ENCODE data around the gene RGR. TPM values are rescaled to one million over a fixed set of nuclear protein-coding genes. Genes with fewer than 3 reads are reported as not detected.

RGR gene
- total RNA-seq, 1 donor, result not detected

DNA sequence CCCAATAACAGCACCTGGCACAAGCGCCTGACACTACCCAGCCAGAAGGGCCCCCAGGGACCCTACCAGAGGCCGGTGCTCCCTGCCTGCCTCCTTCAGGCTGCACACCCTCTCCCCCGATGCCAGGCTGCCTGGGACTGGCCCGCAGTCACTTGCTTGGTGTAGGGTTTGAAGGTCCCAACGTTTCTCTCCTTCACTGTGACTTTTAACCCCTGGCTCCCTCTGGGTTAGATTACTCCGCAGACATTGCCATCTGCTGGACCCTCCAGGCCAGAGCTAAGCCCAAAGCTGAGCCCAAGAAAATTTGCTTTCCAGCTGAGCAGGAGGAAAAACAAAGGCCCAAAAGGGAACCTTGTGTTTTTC, 43.6 kb upstream of the RGR start:
- H3K4me3 ChIP-seq (ENCODE audit: low read depth, low read length), result no peak overlapping the region
- DNase-seq (ENCODE audit: low read depth), result no peak
- TF ChIP-seq, protein P1, sequence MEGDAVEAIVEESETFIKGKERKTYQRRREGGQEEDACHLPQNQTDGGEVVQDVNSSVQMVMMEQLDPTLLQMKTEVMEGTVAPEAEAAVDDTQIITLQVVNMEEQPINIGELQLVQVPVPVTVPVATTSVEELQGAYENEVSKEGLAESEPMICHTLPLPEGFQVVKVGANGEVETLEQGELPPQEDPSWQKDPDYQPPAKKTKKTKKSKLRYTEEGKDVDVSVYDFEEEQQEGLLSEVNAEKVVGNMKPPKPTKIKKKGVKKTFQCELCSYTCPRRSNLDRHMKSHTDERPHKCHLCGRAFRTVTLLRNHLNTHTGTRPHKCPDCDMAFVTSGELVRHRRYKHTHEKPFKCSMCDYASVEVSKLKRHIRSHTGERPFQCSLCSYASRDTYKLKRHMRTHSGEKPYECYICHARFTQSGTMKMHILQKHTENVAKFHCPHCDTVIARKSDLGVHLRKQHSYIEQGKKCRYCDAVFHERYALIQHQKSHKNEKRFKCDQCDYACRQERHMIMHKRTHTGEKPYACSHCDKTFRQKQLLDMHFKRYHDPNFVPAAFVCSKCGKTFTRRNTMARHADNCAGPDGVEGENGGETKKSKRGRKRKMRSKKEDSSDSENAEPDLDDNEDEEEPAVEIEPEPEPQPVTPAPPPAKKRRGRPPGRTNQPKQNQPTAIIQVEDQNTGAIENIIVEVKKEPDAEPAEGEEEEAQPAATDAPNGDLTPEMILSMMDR (IDR thresholded peaks at IDR 0.05; ENCODE audit: insufficient read depth, low read depth, low read length), result no peak

DNA sequence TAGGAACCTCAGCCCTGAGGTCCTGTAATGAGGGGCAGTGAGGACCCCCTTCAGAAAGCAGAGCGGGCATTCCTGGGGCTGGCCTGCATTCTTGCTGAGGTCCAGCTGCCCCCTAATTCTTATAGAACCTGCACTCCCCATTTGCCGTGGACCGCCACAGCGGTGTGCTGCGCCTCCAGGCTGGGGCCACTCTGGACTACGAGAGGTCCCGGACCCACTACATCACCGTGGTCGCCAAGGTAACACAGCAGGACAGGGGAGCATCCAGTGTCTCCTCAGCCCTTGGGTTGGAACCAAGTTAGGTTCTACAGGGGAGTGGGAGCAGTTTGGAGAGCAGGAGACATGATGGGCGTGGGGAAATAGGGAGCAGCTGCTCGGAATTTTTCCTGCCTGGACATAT, 43.2 kb upstream of the RGR start:
- H3K4me3 ChIP-seq (ENCODE audit: low read depth, low read length), result no peak overlapping the region
- TF ChIP-seq, protein P1 (IDR thresholded peaks at IDR 0.05; ENCODE audit: insufficient read depth, low read depth, low read length), result no peak
- no peak for DNase-seq (ENCODE audit: low read depth)

DNA sequence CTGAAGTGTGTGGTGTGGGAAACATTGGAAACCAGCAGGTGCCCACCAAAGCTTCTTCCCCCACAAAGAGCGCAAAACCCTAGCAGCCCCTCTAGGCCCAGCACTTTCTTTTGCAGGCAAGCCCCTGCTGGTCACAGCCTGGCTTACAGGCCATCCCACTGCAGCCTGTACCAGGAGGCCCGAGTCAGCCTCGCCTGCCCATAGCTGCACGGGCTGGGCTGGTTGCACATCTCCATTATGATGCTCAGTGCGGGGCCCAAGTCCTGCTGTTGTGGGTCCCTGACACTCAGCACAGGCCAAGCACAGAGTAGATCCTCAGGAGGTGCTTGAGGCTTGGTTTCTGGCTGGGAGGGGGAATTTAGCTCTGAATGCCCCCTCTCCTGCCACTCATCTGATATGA, 42.5 kb upstream of the RGR start:
- H3K4me3 ChIP-seq (ENCODE audit: low read depth, low read length), result no peak overlapping the region
- no peak for DNase-seq (ENCODE audit: low read depth)
- TF ChIP-seq, protein P1 (IDR thresholded peaks at IDR 0.05; ENCODE audit: insufficient read depth, low read depth, low read length), result no peak

DNA sequence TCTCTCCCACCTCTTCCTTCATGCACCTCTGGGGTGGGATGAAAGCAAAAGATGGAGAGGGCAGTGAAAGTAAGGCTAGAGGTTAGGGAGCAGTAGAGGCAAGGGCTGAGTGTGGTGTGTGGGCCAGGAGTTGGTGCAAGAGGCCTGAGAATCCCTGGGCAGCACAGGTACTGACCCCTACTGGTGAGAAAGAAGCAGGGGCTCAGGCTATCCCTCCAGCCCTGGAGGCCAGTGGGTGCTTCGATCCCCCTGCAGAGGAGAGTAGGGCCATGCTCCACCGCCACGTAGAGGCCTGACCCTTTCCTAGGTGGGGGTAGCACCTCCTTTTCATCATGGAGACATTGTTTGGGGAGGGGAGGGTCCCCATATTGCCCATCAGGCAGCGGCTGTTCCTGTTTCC, 40.7 kb upstream of the RGR start:
- no peak overlapping the region for H3K4me3 ChIP-seq (ENCODE audit: low read depth, low read length)
- no peak for DNase-seq (ENCODE audit: low read depth)
- TF ChIP-seq, protein P1 (IDR thresholded peaks at IDR 0.05; ENCODE audit: insufficient read depth, low read depth, low read length), result peak; percentile 32

DNA sequence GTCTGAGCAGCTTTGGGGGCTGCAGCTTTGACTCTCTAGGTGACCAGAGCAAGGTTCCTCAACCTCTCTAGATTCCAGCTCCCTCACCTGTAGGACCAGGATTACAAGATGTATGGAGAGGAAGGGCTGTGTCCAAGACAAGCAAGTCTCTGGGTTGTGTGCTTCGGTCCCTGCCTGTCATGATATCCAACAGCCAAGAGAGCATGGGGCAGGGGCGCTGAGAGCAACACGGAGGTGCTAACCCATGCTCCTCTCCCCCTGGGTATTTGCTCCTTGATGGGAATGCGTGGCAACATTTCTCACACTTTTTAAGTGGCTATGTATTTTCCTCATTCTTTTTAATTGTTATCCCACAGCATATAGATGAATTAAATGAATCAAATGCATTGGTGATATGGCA, 40.2 kb upstream of the RGR start:
- no peak overlapping the region for H3K4me3 ChIP-seq (ENCODE audit: low read depth, low read length)
- no peak for DNase-seq (ENCODE audit: low read depth)
- TF ChIP-seq, protein P1 (IDR thresholded peaks at IDR 0.05; ENCODE audit: insufficient read depth, low read depth, low read length), result no peak

DNA sequence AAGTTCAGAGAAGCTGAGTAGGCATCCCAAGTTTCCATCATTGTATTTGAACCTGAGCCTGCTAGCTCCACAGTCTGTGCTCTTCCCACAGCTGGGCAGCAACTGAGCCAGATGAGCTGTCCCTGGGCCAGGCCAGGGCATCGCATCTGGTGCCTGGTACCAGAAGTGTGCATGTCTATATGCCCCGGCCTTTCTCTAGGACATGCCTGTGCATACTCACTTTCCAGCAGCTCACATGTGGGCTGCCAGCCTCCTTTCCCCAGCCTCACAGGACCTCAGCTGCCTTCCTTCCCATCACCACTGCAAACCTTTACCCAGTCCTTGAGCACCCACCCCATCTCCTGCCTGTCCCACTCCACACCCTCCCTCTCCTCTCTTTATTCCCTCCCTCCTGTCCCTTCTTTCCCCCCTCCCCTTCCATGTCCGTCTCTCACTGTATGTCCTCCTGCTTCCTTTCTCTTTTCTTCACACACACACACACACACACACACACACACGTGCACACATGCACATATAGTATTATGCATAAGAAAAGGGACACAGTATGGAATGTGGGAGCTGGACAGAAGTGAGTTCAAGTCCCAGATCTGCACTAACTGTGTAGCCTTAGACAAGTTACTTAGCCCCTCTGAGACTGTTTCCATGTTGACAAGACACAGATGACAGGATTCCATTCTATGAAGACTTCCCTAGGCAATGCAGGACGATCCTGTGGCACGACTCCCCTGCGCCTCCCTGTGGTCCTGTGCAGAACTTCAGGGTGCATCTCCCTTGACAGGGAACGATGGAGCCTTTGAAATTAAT, 39.6 kb upstream of the RGR start:
- H3K4me3 ChIP-seq (ENCODE audit: low read depth, low read length), result no peak overlapping the region
- peak; percentile 38 for DNase-seq (ENCODE audit: low read depth)
- TF ChIP-seq, protein P1 (IDR thresholded peaks at IDR 0.05; ENCODE audit: insufficient read depth, low read depth, low read length), result peak; percentile 87

Data from fibroblast of villous mesenchyme (primary cell).